Adipocyte (in vitro differentiated cells): ENCODE data around the gene SLC26A4.
A peak's percentile ranks its signal among the peaks of the same experiment; 100 is the strongest.

Source experiments
- DNase-seq: peaks from one replicate; pipeline ENCODE4 v3.0.0-alpha.2; 2015; ENCODE audit warnings: low read depth
- H3K27me3 ChIP-seq: replicated peaks from 2 replicates; pipeline ENCODE4 v1.7.0; 2013; ENCODE audit warnings: mild to moderate bottlenecking, low read length, moderate library complexity; ENCODE audit not compliant: control insufficient read depth, insufficient read depth
- H3K36me3 ChIP-seq: 2 replicates; pipeline ENCODE4 v1.7.0; 2013; ENCODE audit warnings: low read length, mild to moderate bottlenecking, moderate library complexity; ENCODE audit not compliant: control insufficient read depth, insufficient read depth, severe bottlenecking
- H3K4me1 ChIP-seq: 2 replicates; pipeline ENCODE4 v1.7.0; 2013; ENCODE audit warnings: mild to moderate bottlenecking, low read length, moderate library complexity; ENCODE audit not compliant: control insufficient read depth, insufficient read depth
- H3K4me3 ChIP-seq: 2 replicates; pipeline ENCODE4 v1.7.0; 2013; ENCODE audit warnings: mild to moderate bottlenecking, low read length, moderate library complexity
- H3K9ac ChIP-seq: 2 replicates; pipeline ENCODE4 v1.7.0; 2013; ENCODE audit warnings: mild to moderate bottlenecking, low read length, moderate library complexity
- H3K9me3 ChIP-seq: 2 replicates; pipeline ENCODE4 v1.7.0; 2013; ENCODE audit warnings: mild to moderate bottlenecking, low read length, moderate library complexity; ENCODE audit not compliant: control insufficient read depth

The SLC26A4 gene

GRCh38 chr7:107660381-107661080 lies at the start of gene SLC26A4:
Gene SLC26A4 (plus strand): TSS chr7:107660828. CDS start chr7:107661642, 814 bp downstream.
- Histone ChIP-seq H3K4me3 (peak within 1 kb of the TSS; percentile 78), H3K36me3 (no peaks in the 10 kb centered on the region), H3K9ac (no peak within 1 kb of the TSS), H3K4me1 (peaks cover 35% of the 10 kb centered on the region), H3K27me3 (peaks cover 34% of the 10 kb centered on the region), H3K9me3 (no peaks in the 10 kb centered on the region)
- DNase-seq: peak; percentile 12

GRCh38 chr7:107613439-107613838 lies 47.2 kb upstream of the SLC26A4 start:
- no peak for DNase-seq
- H3K9ac ChIP-seq: no peak overlapping the region
- peaks cover 7% of the 10 kb centered on the region for H3K36me3 ChIP-seq
- peaks cover 27% of the 10 kb centered on the region for H3K4me1 ChIP-seq
- no peak overlapping the region for H3K4me3 ChIP-seq
- H3K27me3 ChIP-seq: no peaks in the 10 kb centered on the region
- H3K9me3 ChIP-seq: no peaks in the 10 kb centered on the region

- Histone ChIP-seq H3K4me1 (peaks cover 27% of the 10 kb centered on the region), H3K27me3 (no peaks in the 10 kb centered on the region), H3K9ac (no peak overlapping the region), H3K36me3 (peaks cover 7% of the 10 kb centered on the region), H3K9me3 (no peaks in the 10 kb centered on the region), H3K4me3 (no peak overlapping the region)
- no peak for DNase-seq
Measured at GRCh38 chr7:107613948-107614347, 46.7 kb upstream of the SLC26A4 start.

GRCh38 chr7:107614425-107614824 lies 46.2 kb upstream of the SLC26A4 start:
- Histone ChIP-seq H3K9me3 (no peaks in the 10 kb centered on the region), H3K4me3 (no peak overlapping the region), H3K9ac (no peak overlapping the region), H3K4me1 (peaks cover 27% of the 10 kb centered on the region), H3K36me3 (peaks cover 7% of the 10 kb centered on the region), H3K27me3 (no peaks in the 10 kb centered on the region)
- peak; percentile 73 for DNase-seq

- DNase-seq: no peak
Measured at GRCh38 chr7:107615910-107616680, 44.5 kb upstream of the SLC26A4 start.

GRCh38 chr7:107622429-107622828 lies 38.2 kb upstream of the SLC26A4 start:
- Histone ChIP-seq H3K36me3 (peaks cover 5% of the 10 kb centered on the region), H3K4me1 (peaks cover 11% of the 10 kb centered on the region), H3K27me3 (no peaks in the 10 kb centered on the region), H3K9ac (no peak overlapping the region), H3K9me3 (no peaks in the 10 kb centered on the region), H3K4me3 (no peak overlapping the region)
- peak; percentile 43 for DNase-seq

More at GRCh38 chr7:107615910-107616680, 44.5 kb upstream of the SLC26A4 start:
- Histone ChIP-seq H3K4me1 (peaks cover 16% of the 10 kb centered on the region), H3K4me3 (no peak overlapping the region), H3K9ac (no peak overlapping the region), H3K36me3 (peaks cover 11% of the 10 kb centered on the region), H3K27me3 (no peaks in the 10 kb centered on the region), H3K9me3 (no peaks in the 10 kb centered on the region)

GRCh38 chr7:107622894-107623293 lies 37.7 kb upstream of the SLC26A4 start:
- H3K4me3 ChIP-seq: no peak overlapping the region
- H3K4me1 ChIP-seq: peaks cover 11% of the 10 kb centered on the region

GRCh38 chr7:107627002-107627401 lies 33.6 kb upstream of the SLC26A4 start:
- Histone ChIP-seq H3K4me3 (no peak overlapping the region), H3K4me1 (peaks cover 10% of the 10 kb centered on the region), H3K9me3 (no peaks in the 10 kb centered on the region), H3K27me3 (no peaks in the 10 kb centered on the region), H3K9ac (no peak overlapping the region), H3K36me3 (no peaks in the 10 kb centered on the region)
- DNase-seq: no peak

More at GRCh38 chr7:107622894-107623293, 37.7 kb upstream of the SLC26A4 start:
- no peak for DNase-seq
- H3K9me3 ChIP-seq: no peaks in the 10 kb centered on the region
- H3K9ac ChIP-seq: no peak overlapping the region
- no peaks in the 10 kb centered on the region for H3K27me3 ChIP-seq
- peaks cover 5% of the 10 kb centered on the region for H3K36me3 ChIP-seq

GRCh38 chr7:107628461-107629064 lies 32.1 kb upstream of the SLC26A4 start:
- H3K4me1 ChIP-seq: no peaks in the 10 kb centered on the region
- H3K9ac ChIP-seq: no peak overlapping the region
- H3K36me3 ChIP-seq: no peaks in the 10 kb centered on the region
- H3K9me3 ChIP-seq: no peaks in the 10 kb centered on the region
- no peak for DNase-seq
- no peak overlapping the region for H3K4me3 ChIP-seq
- no peaks in the 10 kb centered on the region for H3K27me3 ChIP-seq

- H3K4me3 ChIP-seq: no peak overlapping the region
- H3K27me3 ChIP-seq: no peaks in the 10 kb centered on the region
- H3K9ac ChIP-seq: no peak overlapping the region
- no peaks in the 10 kb centered on the region for H3K4me1 ChIP-seq
- DNase-seq: no peak
- no peaks in the 10 kb centered on the region for H3K9me3 ChIP-seq
- no peaks in the 10 kb centered on the region for H3K36me3 ChIP-seq
Measured at GRCh38 chr7:107630342-107630741, 30.3 kb upstream of the SLC26A4 start.
